Activated T-cell treated with anti-CD3 and anti-CD28 coated beads, Interleukin-2, amount 50 U/mL, for 24 hours (primary cell): ENCODE measurements around the gene YLPM1.

ENCODE experiments used
- DNase-seq: peaks from one replicate; pipeline ENCODE4 v3.0.0-alpha.2; 2020
- H3K27ac Mint-ChIP-seq: 2 replicates; pipeline ENCODE4 v1.8.0; 2020; ENCODE audit warnings: mild to moderate bottlenecking, mixed read lengths
- H3K27me3 Mint-ChIP-seq: 2 replicates; pipeline ENCODE4 v1.8.0; 2020; ENCODE audit warnings: mixed read lengths
- H3K36me3 Mint-ChIP-seq: 2 replicates; pipeline ENCODE4 v1.8.0; 2020; ENCODE audit warnings: low read depth, mixed read lengths
- H3K4me1 Mint-ChIP-seq: 2 replicates; pipeline ENCODE4 v1.8.0; 2020; ENCODE audit warnings: low read depth, mixed read lengths
- H3K4me3 Mint-ChIP-seq: 2 replicates; pipeline ENCODE4 v1.8.0; 2020; ENCODE audit warnings: mild to moderate bottlenecking, moderate library complexity, mixed read lengths
- H3K9me3 Mint-ChIP-seq: 2 replicates; pipeline ENCODE4 v1.8.0; 2020; ENCODE audit warnings: mixed read lengths

YLPM1 gene

GRCh38 chr14:74861734-74862090, 98.6 kb downstream of the YLPM1 start:
- DNase-seq: no peak
- Mint-ChIP-seq H3K4me3 (no peak overlapping the region), H3K27ac (no peak overlapping the region), H3K27me3 (no peaks in the 10 kb centered on the region), H3K9me3 (no peaks in the 10 kb centered on the region), H3K36me3 (no peaks in the 10 kb centered on the region), H3K4me1 (peaks cover 9% of the 10 kb centered on the region)

GRCh38 chr14:74863274-74863673, 100.2 kb downstream of the YLPM1 start:
- DNase-seq: no peak

GRCh38 chr14:74864198-74864597, 101.1 kb downstream of the YLPM1 start:
- H3K4me3 Mint-ChIP-seq: no peak overlapping the region
- H3K27ac Mint-ChIP-seq: no peak overlapping the region
- H3K4me1 Mint-ChIP-seq: peaks cover 24% of the 10 kb centered on the region
- no peaks in the 10 kb centered on the region for H3K9me3 Mint-ChIP-seq
- no peaks in the 10 kb centered on the region for H3K36me3 Mint-ChIP-seq
- no peak for DNase-seq
- no peaks in the 10 kb centered on the region for H3K27me3 Mint-ChIP-seq

More at GRCh38 chr14:74863274-74863673, 100.2 kb downstream of the YLPM1 start:
- Mint-ChIP-seq H3K27ac (no peak overlapping the region), H3K4me1 (peaks cover 21% of the 10 kb centered on the region), H3K9me3 (no peaks in the 10 kb centered on the region), H3K27me3 (no peaks in the 10 kb centered on the region), H3K4me3 (no peak overlapping the region), H3K36me3 (no peaks in the 10 kb centered on the region)

GRCh38 chr14:74865156-74865555, 102.0 kb downstream of the YLPM1 start:
- H3K9me3 Mint-ChIP-seq: no peaks in the 10 kb centered on the region
- no peak overlapping the region for H3K4me3 Mint-ChIP-seq
- no peak for DNase-seq
- H3K36me3 Mint-ChIP-seq: no peaks in the 10 kb centered on the region
- H3K27me3 Mint-ChIP-seq: no peaks in the 10 kb centered on the region
- H3K27ac Mint-ChIP-seq: no peak overlapping the region
- peaks cover 24% of the 10 kb centered on the region for H3K4me1 Mint-ChIP-seq

DNA sequence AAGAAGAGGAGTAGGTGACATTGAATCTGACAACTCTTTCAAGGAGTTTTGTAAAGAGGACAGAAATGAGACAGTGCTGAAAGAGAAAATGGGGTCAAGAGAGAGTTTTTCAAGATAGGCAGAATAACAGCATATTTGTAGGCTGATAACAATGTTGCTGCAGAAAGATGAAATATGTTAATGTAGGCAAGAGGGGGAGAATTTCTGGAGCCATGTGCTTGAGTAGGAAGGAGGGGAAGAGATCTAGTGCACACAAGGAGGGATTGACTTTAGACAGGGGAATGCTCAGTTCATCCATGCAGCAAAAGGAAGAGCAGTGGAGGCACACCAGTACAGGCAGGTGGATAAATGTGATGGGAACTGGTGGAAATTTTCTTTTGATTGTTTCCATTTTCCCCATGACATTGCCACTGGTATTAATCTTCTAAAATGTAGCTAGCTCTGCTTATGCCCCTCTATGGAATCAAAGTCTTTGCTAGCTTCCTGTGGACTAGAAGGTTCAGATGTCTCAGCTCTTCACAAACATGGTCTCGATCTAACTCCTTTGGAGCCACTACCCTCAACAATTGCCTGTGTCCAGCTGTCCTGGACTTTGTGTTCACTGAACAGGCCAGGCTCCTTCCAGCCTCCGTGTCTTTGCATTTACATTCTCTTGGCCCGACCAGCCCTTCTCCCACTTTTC, 103.7 kb downstream of the YLPM1 start:
- peak overlapping the region; percentile 1 for H3K27ac Mint-ChIP-seq
- no peak for DNase-seq

DNA sequence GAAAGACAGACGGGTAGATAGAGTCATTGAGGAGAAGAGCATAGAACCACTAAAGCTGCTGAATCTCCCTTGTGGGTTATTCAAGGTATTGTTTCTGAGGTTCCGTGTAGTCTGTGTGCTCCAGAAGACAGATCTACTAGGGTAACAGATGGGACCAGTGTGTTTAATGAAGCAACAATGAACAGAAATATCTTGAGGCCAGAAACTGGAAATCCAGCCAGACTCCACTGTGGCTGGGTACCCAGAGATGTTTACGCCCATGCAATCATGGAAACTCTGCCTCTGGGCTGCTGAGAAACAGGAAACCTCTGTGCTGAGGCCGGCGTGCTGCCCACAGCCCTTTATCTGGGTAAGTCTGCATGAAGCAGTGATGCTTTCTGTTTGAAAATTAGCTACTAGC, 104.6 kb downstream of the YLPM1 start:
- H3K4me3 Mint-ChIP-seq: peak overlapping the region; percentile 30
- H3K27me3 Mint-ChIP-seq: no peaks in the 10 kb centered on the region
- H3K9me3 Mint-ChIP-seq: no peaks in the 10 kb centered on the region
- H3K4me1 Mint-ChIP-seq: peaks cover 23% of the 10 kb centered on the region
- peak; percentile 52 for DNase-seq
- H3K27ac Mint-ChIP-seq: peak overlapping the region; percentile 82
- H3K36me3 Mint-ChIP-seq: no peaks in the 10 kb centered on the region

More for the DNA sequence above, 103.7 kb downstream of the YLPM1 start:
- Mint-ChIP-seq H3K9me3 (no peaks in the 10 kb centered on the region), H3K4me3 (no peak overlapping the region), H3K27me3 (no peaks in the 10 kb centered on the region), H3K4me1 (peaks cover 23% of the 10 kb centered on the region), H3K36me3 (no peaks in the 10 kb centered on the region)

DNA sequence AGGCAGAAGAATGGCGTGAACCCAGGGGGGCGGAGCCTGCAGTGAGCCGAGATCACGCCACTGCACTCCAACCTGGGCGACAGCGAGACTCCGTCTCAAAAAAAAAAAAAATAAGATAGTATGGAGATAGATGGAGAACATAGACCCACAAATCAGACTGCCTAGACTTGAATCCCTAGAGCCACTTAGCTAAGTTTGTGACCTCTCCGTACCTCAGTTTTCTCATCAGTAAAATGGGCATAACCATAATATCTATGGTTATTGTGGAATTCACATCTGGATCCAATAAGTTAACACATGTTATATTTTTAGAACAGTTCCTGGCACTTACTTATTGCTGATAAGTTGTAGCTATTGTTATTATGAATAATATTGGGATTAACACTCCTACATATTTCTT, 105.6 kb downstream of the YLPM1 start:
- Mint-ChIP-seq H3K36me3 (no peaks in the 10 kb centered on the region), H3K4me3 (no peak overlapping the region), H3K27ac (no peak overlapping the region), H3K4me1 (peaks cover 23% of the 10 kb centered on the region), H3K27me3 (no peaks in the 10 kb centered on the region), H3K9me3 (no peaks in the 10 kb centered on the region)
- no peak for DNase-seq

GRCh38 chr14:74871819-74872218, 108.7 kb downstream of the YLPM1 start:
- Mint-ChIP-seq H3K27ac (no peak overlapping the region), H3K4me3 (no peak overlapping the region), H3K36me3 (no peaks in the 10 kb centered on the region), H3K4me1 (peaks cover 31% of the 10 kb centered on the region), H3K9me3 (no peaks in the 10 kb centered on the region), H3K27me3 (no peaks in the 10 kb centered on the region)
- DNase-seq: no peak

DNA sequence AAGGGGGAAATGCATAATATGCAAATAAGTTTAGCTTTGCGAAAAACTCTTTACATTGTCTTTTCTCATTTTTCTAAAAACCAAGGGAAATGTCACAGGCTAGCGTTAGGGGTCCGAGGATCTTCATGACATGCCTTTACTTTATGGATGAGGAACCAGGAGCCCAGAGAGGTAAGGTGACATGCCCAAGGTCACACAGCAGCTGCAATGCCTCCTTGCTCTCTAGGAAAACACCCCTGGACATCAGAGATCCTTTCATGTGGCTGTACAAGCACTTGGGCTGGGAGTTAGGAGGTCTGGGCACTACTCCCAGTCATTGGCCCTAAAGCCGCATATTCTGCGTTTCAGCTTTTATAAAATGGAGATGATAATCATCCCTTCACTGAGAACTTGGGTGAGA, 112.1 kb downstream of the YLPM1 start:
- Mint-ChIP-seq H3K4me3 (no peak overlapping the region), H3K27ac (no peak overlapping the region), H3K4me1 (peaks cover 27% of the 10 kb centered on the region), H3K27me3 (no peaks in the 10 kb centered on the region), H3K36me3 (no peaks in the 10 kb centered on the region), H3K9me3 (no peaks in the 10 kb centered on the region)
- DNase-seq: no peak

- H3K27me3 Mint-ChIP-seq: no peaks in the 10 kb centered on the region
- DNase-seq: peak; percentile 55
- H3K4me1 Mint-ChIP-seq: peaks cover 35% of the 10 kb centered on the region
- H3K36me3 Mint-ChIP-seq: no peaks in the 10 kb centered on the region
- H3K27ac Mint-ChIP-seq: peak within 1 kb of the TSS; percentile 35
- H3K4me3 Mint-ChIP-seq: peak within 1 kb of the TSS; percentile 16
- H3K9me3 Mint-ChIP-seq: no peaks in the 10 kb centered on the region
These were observed 113.1 kb downstream of the YLPM1 start, which contains the start of gene PROX2 for GRCh38 chr14:74875941-74876913. Gene PROX2 (minus strand): TSS chr14:74876145. CDS start chr14:74863834, 12,311 bp downstream.

GRCh38 chr14:74879427-74880182, 116.5 kb downstream of the YLPM1 start:
- Mint-ChIP-seq H3K4me1 (peaks cover 57% of the 10 kb centered on the region), H3K27ac (peak overlapping the region; percentile 65), H3K4me3 (no peak overlapping the region), H3K9me3 (no peaks in the 10 kb centered on the region), H3K27me3 (no peaks in the 10 kb centered on the region), H3K36me3 (peaks cover 24% of the 10 kb centered on the region)
- no peak for DNase-seq

- H3K27me3 Mint-ChIP-seq: no peaks in the 10 kb centered on the region
- H3K9me3 Mint-ChIP-seq: no peaks in the 10 kb centered on the region
- peaks cover 42% of the 10 kb centered on the region for H3K36me3 Mint-ChIP-seq
- H3K27ac Mint-ChIP-seq: peak within 1 kb of the TSS; percentile 97
- peaks cover 61% of the 10 kb centered on the region for H3K4me1 Mint-ChIP-seq
- peak within 1 kb of the TSS; percentile 91 for H3K4me3 Mint-ChIP-seq
- peak; percentile 96 for DNase-seq
These were observed 118.5 kb downstream of the YLPM1 start, which contains the start of gene DLST for GRCh38 chr14:74881431-74882102. Gene DLST (plus strand): TSS chr14:74881916. CDS start chr14:74881954, 38 bp downstream.

GRCh38 chr14:74882103-74882920, 119.2 kb downstream of the YLPM1 start:
- Mint-ChIP-seq H3K27me3 (no peaks in the 10 kb centered on the region), H3K36me3 (peaks cover 46% of the 10 kb centered on the region), H3K9me3 (no peaks in the 10 kb centered on the region), H3K4me3 (peak overlapping the region; percentile 91), H3K4me1 (peaks cover 63% of the 10 kb centered on the region), H3K27ac (peak overlapping the region; percentile 97)
- DNase-seq: no peak
